Lower leg skin (tissue), 4 donors: ENCODE measurements around the gene MAD1L1. TPM values are rescaled to one million over a fixed set of nuclear protein-coding genes. Genes with fewer than 3 reads are reported as not detected.

ENCODE experiments used
- DNase-seq, 2 donors: peaks; one replicate each; pipeline ENCODE4 v3.0.0-alpha.2; 2019; ENCODE audit warnings: low spot score in 2 of 2
- H3K4me3 ChIP-seq: fragments of 200-600 bp; sonication (generic); 2 replicates; pipeline ENCODE4 v1.5.1; 2017; ENCODE audit warnings: mild to moderate bottlenecking, low read depth; ENCODE audit not compliant: poor library complexity, severe bottlenecking
- POLR2A ChIP-seq, 2 donors: fragments of 450-650 bp; IDR thresholded peaks; one replicate each; pipeline ENCODE4 v1.6.1; 2016 to 2017; ENCODE audit warnings: antibody characterized with exemption in 2 of 2, mild to moderate bottlenecking in 1 of 2, moderate library complexity in 1 of 2
- WGBS, 2 donors: methylation state at CpG; one replicate each; pipeline ENCODE4 v1.1.5; 2018; 5-methylcytosine and 5-hydroxymethylcytosine counted together
- intact Hi-C: fragments of 100-400 bp; cut with DNase I; formaldehyde crosslinking; loops from one replicate; pipeline ENCODE4 v1.15.0; 2023; ENCODE audit warnings: low total_unique reads
- total RNA-seq, 4 donors: library from RNA; depleted of rRNA; stranded (reverse); fragments of >200 nt; gene quantifications; one replicate each; pipeline ENCODE4 v1.1.0, GENCODE V29; 2016
- TF ChIP-seq, protein P1 (sequence below), 3 donors: fragments of 450-650 bp; IDR thresholded peaks; one replicate each; pipeline ENCODE4 v1.5.1; 2016; ENCODE audit warnings: antibody characterized with exemption in 3 of 3, mild to moderate bottlenecking in 3 of 3, moderate library complexity in 2 of 3

The MAD1L1 gene
- total RNA-seq, 4 donors from 2014 or later: 37.7 to 77.8 (median 59.4) TPM

- H3K4me3 ChIP-seq: no peak overlapping the region
- 84 to 90% methylated on average over 25 of the region's 25 CpGs for WGBS, 2 donors
- DNase-seq: no peak
- TF ChIP-seq POLR2A (IDR thresholded peaks at IDR 0.05): no peak
- TF ChIP-seq, protein P1, sequence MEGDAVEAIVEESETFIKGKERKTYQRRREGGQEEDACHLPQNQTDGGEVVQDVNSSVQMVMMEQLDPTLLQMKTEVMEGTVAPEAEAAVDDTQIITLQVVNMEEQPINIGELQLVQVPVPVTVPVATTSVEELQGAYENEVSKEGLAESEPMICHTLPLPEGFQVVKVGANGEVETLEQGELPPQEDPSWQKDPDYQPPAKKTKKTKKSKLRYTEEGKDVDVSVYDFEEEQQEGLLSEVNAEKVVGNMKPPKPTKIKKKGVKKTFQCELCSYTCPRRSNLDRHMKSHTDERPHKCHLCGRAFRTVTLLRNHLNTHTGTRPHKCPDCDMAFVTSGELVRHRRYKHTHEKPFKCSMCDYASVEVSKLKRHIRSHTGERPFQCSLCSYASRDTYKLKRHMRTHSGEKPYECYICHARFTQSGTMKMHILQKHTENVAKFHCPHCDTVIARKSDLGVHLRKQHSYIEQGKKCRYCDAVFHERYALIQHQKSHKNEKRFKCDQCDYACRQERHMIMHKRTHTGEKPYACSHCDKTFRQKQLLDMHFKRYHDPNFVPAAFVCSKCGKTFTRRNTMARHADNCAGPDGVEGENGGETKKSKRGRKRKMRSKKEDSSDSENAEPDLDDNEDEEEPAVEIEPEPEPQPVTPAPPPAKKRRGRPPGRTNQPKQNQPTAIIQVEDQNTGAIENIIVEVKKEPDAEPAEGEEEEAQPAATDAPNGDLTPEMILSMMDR (IDR thresholded peaks at IDR 0.05): no peak
- intact Hi-C loops: no loop called here
Measured at GRCh38 chr7:1964913-1965578, 267.7 kb downstream of the MAD1L1 start.

GRCh38 chr7:1964211-1964912, 268.4 kb downstream of the MAD1L1 start:
- intact Hi-C loops: no loop called here
- no peak overlapping the region for H3K4me3 ChIP-seq
- DNase-seq: no peak
- TF ChIP-seq, protein P1 (IDR thresholded peaks at IDR 0.05): no peak
- TF ChIP-seq POLR2A (IDR thresholded peaks at IDR 0.05): no peak
- WGBS, 2 donors: 92 to 93% methylated on average over 25 of the region's 25 CpGs

DNA sequence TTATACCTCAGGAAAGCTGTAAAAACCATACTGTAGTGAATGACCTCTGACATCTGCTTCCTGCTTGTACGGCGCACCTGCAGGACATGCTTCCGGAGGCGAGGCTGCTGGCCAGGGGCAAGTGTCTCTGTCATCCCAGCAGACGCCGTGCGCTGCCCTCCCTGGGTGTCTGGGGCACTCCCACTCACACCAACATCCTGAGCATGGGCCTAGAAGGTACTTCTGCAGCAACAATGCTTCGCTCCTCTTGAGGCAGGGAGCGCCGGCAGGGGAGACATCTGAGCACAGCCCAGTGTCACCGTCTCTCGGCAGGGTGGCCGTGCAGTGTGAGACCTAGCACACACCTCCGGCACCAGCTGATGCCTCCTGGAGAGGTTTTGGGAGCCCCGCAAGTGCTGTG, 269.2 kb downstream of the MAD1L1 start:
- DNase-seq: no peak
- no peak for TF ChIP-seq POLR2A (IDR thresholded peaks at IDR 0.05)
- TF ChIP-seq, protein P1 (IDR thresholded peaks at IDR 0.05): no peak
- WGBS, 2 donors: 94 to 99% methylated on average over 10 to 14 of the region's 15 CpGs
- intact Hi-C loops: no loop called here
- no peak overlapping the region for H3K4me3 ChIP-seq

DNA sequence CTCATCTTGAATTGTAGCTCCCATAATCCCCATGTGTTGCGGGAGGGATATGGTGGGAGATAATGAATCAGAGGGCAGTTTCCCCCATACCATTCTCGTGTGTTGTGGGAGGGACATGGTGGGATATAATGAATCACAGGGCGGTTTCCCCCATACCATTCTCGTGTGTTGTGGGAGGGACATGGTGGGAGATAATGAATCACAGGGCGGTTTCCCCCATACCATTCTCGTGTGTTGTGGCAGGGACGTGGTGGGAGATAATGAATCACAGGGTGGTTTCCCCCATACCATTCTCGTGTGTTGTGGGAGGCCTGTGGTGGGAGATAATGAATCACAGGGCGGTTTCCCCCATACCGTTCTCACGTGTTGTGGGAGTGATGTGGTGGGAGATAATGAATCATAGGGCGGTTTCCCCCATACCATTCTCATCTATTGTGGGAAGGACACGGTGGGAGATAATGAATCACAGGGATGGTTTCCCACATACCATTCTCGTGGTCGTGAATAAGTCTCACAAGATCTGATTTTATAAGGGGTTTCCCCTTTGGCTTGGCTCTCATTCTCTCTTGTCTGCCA, 271.0 kb downstream of the MAD1L1 start:
- WGBS, 2 donors: 79 to 81% methylated on average over 15 of the region's 15 CpGs
- TF ChIP-seq, protein P1 (IDR thresholded peaks at IDR 0.05): no peak
- TF ChIP-seq POLR2A (IDR thresholded peaks at IDR 0.05): no peak
- no peak overlapping the region for H3K4me3 ChIP-seq
- DNase-seq: no peak
- intact Hi-C loops: no loop called here

DNA sequence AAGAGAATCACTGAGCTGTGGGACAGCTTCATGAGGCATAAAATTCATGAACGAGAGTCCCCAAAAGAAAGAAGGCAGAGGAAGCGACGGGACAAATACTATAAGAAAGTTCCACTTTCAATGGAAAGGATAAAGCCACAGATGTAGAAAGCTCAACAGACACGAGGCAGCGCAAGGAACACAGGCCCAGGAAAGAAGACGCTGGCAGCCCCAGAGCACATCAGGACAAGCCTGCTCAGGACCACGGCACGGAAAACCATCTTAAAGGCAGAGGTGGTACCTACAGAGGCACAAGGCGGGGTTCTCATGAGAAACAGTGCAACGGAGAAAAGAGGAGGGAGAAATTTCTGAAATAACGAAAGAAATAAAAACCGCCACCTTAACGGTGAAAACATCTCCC, 273.4 kb downstream of the MAD1L1 start:
- intact Hi-C loops: loop anchor here (1.0 kb wide), 1 partner anchor 47 kb away; no protein-coding TSS in a partner anchor
- TF ChIP-seq, protein P1 (IDR thresholded peaks at IDR 0.05): no peak
- no peak for TF ChIP-seq POLR2A (IDR thresholded peaks at IDR 0.05)
- H3K4me3 ChIP-seq: no peak overlapping the region
- no peak for DNase-seq
- 93 to 94% methylated on average over 13 of the region's 13 CpGs for WGBS, 2 donors
